CD14-positive monocyte (primary cell): ENCODE data around the gene DCC. TPM values are rescaled to one million over a fixed set of nuclear protein-coding genes. Genes with fewer than 3 reads are reported as not detected.

Source experiments
- DNase-seq, 3 donors: peaks; one replicate each; pipeline ENCODE4 v3.0.0-alpha.2; 2011 to 2022
- H2AFZ ChIP-seq: 2 replicates; pipeline ENCODE4 v1.6.0; 2012; ENCODE audit warnings: mild to moderate bottlenecking, low read depth, low read length, inconsistent platforms; ENCODE audit not compliant: insufficient read depth, poor library complexity, severe bottlenecking
- H3K27ac ChIP-seq, 2 donors: 1 replicate in 1 of 2; 2 replicates in 1 of 2; pipeline ENCODE4 v1.5.1; 2012 to 2013; ENCODE audit warnings: low read length in 2 of 2, control low read depth in 1 of 2, inconsistent platforms in 1 of 2, low read depth in 1 of 2, mild to moderate bottlenecking in 1 of 2
- H3K27me3 ChIP-seq, 2 donors: one replicate each; pipeline versions ENCODE4 v1.6.0 to v1.6.1; 2011 to 2013; ENCODE audit warnings: low read length in 2 of 2; ENCODE audit not compliant: control insufficient read depth in 2 of 2, insufficient read depth in 2 of 2
- H3K36me3 ChIP-seq, 2 donors: replicated peaks in 1 of 2; 1 replicate in 1 of 2; 2 replicates in 1 of 2; pipeline versions ENCODE4 v1.5.1 to v1.6.1; 2012 to 2013; ENCODE audit warnings: low read length in 2 of 2, control low read depth in 1 of 2, inconsistent platforms in 1 of 2, mild to moderate bottlenecking in 1 of 2; ENCODE audit not compliant: insufficient read depth in 2 of 2, control insufficient read depth in 1 of 2
- H3K4me1 ChIP-seq, 2 donors: 1 replicate in 1 of 2; 2 replicates in 1 of 2; pipeline versions ENCODE4 v1.5.1 to v1.6.1; 2012 to 2013; ENCODE audit warnings: low read length in 2 of 2, control low read depth in 1 of 2, inconsistent platforms in 1 of 2, mild to moderate bottlenecking in 1 of 2, moderate library complexity in 1 of 2; ENCODE audit not compliant: insufficient read depth in 2 of 2, control insufficient read depth in 1 of 2
- H3K4me2 ChIP-seq: replicated peaks from 2 replicates; pipeline ENCODE3; 2012; ENCODE audit warnings: low read length, moderate library complexity, mild to moderate bottlenecking; ENCODE audit not compliant: poor library complexity, severe bottlenecking; ENCODE audit errors: extremely low read depth
- H3K4me3 ChIP-seq, 3 experiments: fragments of 200-600 bp in 1 of 3; sonication (generic) in 1 of 3; replicated peaks in 1 of 3; 1 replicate in 2 of 3; 2 replicates in 1 of 3; pipeline ENCODE4 v1.5.1; 2011 to 2013; ENCODE audit warnings: low read length in 3 of 3, mild to moderate bottlenecking in 3 of 3, control low read depth in 2 of 3, low read depth in 2 of 3, inconsistent platforms in 1 of 3, moderate library complexity in 1 of 3
- H3K79me2 ChIP-seq: 2 replicates; pipeline ENCODE4 v1.6.0; 2012; ENCODE audit warnings: mild to moderate bottlenecking, control low read depth, inconsistent platforms, low read length, moderate library complexity; ENCODE audit not compliant: insufficient read depth
- H3K9ac ChIP-seq: 2 replicates; pipeline ENCODE4 v1.6.0; 2017; ENCODE audit warnings: low read length, mild to moderate bottlenecking; ENCODE audit not compliant: insufficient read depth, poor library complexity, severe bottlenecking
- H3K9me3 ChIP-seq, 2 donors: replicated peaks in 1 of 2; 1 replicate in 1 of 2; 2 replicates in 1 of 2; pipeline versions ENCODE4 v1.5.1 to v1.6.1; 2012 to 2013; ENCODE audit warnings: low read length in 2 of 2, control low read depth in 1 of 2; ENCODE audit not compliant: control insufficient read depth in 1 of 2, insufficient read depth in 1 of 2
- H4K20me1 ChIP-seq: 2 replicates; pipeline ENCODE4 v1.6.0; 2012; ENCODE audit warnings: mild to moderate bottlenecking, low read length, control low read depth, moderate library complexity; ENCODE audit not compliant: insufficient read depth
- H3K27ac Mint-ChIP-seq, 7 donors: one replicate each; pipeline ENCODE4 v1.8.0; 2020; ENCODE audit warnings: mild to moderate bottlenecking in 7 of 7, mixed read lengths in 7 of 7, moderate library complexity in 6 of 7, inconsistent platforms in 2 of 7
- H3K27me3 Mint-ChIP-seq, 3 donors: one replicate each; pipeline ENCODE4 v1.8.0; 2021 to 2022; ENCODE audit warnings: low read depth in 3 of 3, mild to moderate bottlenecking in 3 of 3, mixed read lengths in 3 of 3, moderate library complexity in 3 of 3, inconsistent platforms in 1 of 3
- H3K36me3 Mint-ChIP-seq, 2 donors: one replicate each; pipeline ENCODE4 v1.8.0; 2020; ENCODE audit warnings: mixed read lengths in 2 of 2, inconsistent platforms in 1 of 2, mild to moderate bottlenecking in 1 of 2
- H3K4me1 Mint-ChIP-seq: one replicate; pipeline ENCODE4 v1.8.0; 2020; ENCODE audit warnings: mild to moderate bottlenecking, mixed read lengths
- H3K4me3 Mint-ChIP-seq, 2 donors: one replicate each; pipeline ENCODE4 v1.8.0; 2020; ENCODE audit warnings: mild to moderate bottlenecking in 2 of 2, mixed read lengths in 2 of 2, moderate library complexity in 1 of 2
- H3K9me3 Mint-ChIP-seq, 7 donors: one replicate each; pipeline ENCODE4 v1.8.0; 2020 to 2022; ENCODE audit warnings: mixed read lengths in 7 of 7, mild to moderate bottlenecking in 6 of 7, moderate library complexity in 6 of 7, inconsistent platforms in 2 of 7
- CTCF ChIP-seq: fragments of 200-600 bp; IDR thresholded peaks from one replicate; pipeline ENCODE4 v1.8.0; 2022; ENCODE audit warnings: antibody characterized with exemption, mild to moderate bottlenecking
- WGBS: methylation state at CpG from one replicate; pipeline ENCODE4 v1.1.5; 2013; ENCODE audit warnings: missing lambda C conversion rate; ENCODE audit not compliant: insufficient coverage; 5-methylcytosine and 5-hydroxymethylcytosine counted together
- intact Hi-C, 2 donors: fragments of 100-400 bp; cut with micrococcal nuclease; formaldehyde crosslinking; loops; one replicate each; pipeline versions ENCODE4 v1.15.0 to v1.15.1; 2023
- polyA plus RNA-seq, 3 donors: library from polyadenylated mRNA; depleted of rRNA in 1 of 3; unstranded in 2 of 3; stranded (reverse) in 1 of 3; fragments of 300-500 nt in 2 of 3; fragments of >200 nt in 1 of 3; fragmentation: Illumina TruSeq in 2 of 3; gene quantifications; 1 replicate in 2 of 3; 2 replicates in 1 of 3; pipeline ENCODE4 v1.2.3, GENCODE V29; 2012 to 2021

Gene DCC
- polyA plus RNA-seq, 3 donors, result not detected

- no peak overlapping the region for H3K4me3 ChIP-seq
- peaks cover 0 to 3% (median 0%) of the 10 kb centered on the region in 7 donors for H3K9me3 Mint-ChIP-seq
- no peak overlapping the region for H3K27ac Mint-ChIP-seq
- H4K20me1 ChIP-seq, result no peaks in the 10 kb centered on the region
- DNase-seq, result no peak
- H3K4me1 ChIP-seq, result no peaks in the 10 kb centered on the region
- intact Hi-C loops, result no loop called here
- H3K36me3 Mint-ChIP-seq, result no peaks in the 10 kb centered on the region
- no peaks in the 10 kb centered on the region for H3K27me3 Mint-ChIP-seq
- H3K9ac ChIP-seq, result no peak overlapping the region
- no peaks in the 10 kb centered on the region for H3K4me1 Mint-ChIP-seq
- H3K4me2 ChIP-seq, result no peak overlapping the region
- no peak overlapping the region for H2AFZ ChIP-seq
- H3K4me3 Mint-ChIP-seq, result no peak overlapping the region
- no peaks in the 10 kb centered on the region for H3K9me3 ChIP-seq
- no peak for TF ChIP-seq CTCF
- no peak overlapping the region for H3K27ac ChIP-seq
- H3K27me3 ChIP-seq, result no peaks in the 10 kb centered on the region
- no peaks in the 10 kb centered on the region for H3K36me3 ChIP-seq
- no peaks in the 10 kb centered on the region for H3K79me2 ChIP-seq
- 85% methylated on average over 3 of the region's 4 CpGs for WGBS
These were observed 204.1 kb downstream of the DCC start for GRCh38 chr18:52544086-52544485.

DNA sequence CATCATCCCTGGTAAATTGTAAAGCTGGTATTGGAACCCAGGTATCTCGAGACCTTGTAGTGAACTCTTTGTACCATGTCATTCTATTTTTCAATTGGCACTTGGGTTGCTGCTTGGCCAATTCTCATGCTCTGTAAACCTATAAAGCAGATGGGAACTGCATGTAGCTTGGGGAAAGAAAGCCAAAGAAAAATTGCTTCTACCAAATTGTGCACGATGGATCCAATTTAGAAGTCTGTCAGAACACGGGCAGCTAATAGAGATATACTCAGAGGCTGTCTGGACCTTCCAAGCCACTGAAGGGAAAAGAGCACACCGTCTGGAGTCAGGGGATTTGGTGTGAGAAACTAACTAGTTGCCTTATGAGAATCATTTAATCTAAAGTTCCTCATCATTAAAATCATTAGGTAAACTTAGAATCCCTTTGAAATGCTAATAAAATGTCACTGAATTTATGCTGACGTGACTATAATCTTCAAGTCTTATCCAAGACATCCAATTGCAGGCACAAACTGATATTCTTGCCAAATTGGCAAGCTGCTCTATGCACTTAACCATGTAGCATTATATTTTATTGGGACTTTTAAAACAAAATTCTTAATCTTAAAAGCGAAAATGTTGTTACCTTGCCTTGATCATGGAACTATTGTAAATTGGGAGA is 206.8 kb downstream of the DCC start:
- Histone ChIP-seq H3K4me3 (no peak overlapping the region), H3K4me1 (no peaks in the 10 kb centered on the region), H3K36me3 (no peaks in the 10 kb centered on the region), H3K9ac (no peak overlapping the region), H3K27me3 (no peaks in the 10 kb centered on the region), H4K20me1 (no peaks in the 10 kb centered on the region), H3K27ac (no peak overlapping the region), H3K4me2 (no peak overlapping the region), H2AFZ (no peak overlapping the region), H3K79me2 (no peaks in the 10 kb centered on the region), H3K9me3 (no peaks in the 10 kb centered on the region)
- Mint-ChIP-seq H3K27ac (no peak overlapping the region), H3K4me3 (no peak overlapping the region), H3K36me3 (no peaks in the 10 kb centered on the region), H3K27me3 (peaks cover 0 to 2% (median 0%) of the 10 kb centered on the region in 3 donors), H3K4me1 (no peaks in the 10 kb centered on the region), H3K9me3 (peaks cover 0 to 3% (median 0%) of the 10 kb centered on the region in 7 donors)
- no peak for TF ChIP-seq CTCF
- intact Hi-C loops, result no loop called here
- DNase-seq, result no peak
- no CpG with 5 or more reads among the region's 6 CpGs for WGBS
